K562 (cell line): ENCODE data around the gene NUAK2. TPM values are rescaled to one million over a fixed set of nuclear protein-coding genes. Genes with fewer than 3 reads are reported as not detected.

Experiments used
- ATAC-seq: fragments of 200-7000 bp; cut with Tn5 transposase; 3 replicates; pipeline ENCODE4 v1.9.1; 2020; ENCODE audit warnings: moderate library complexity
- BruUV-seq: library from RNA; stranded (reverse); fragments of 400-500 nt; replicated peaks from 2 replicates; lab custom pipeline; 2021; lab: Mats Ljungman, UMichigan
- CTCF ChIA-PET: fragments of 300-600 bp; formaldehyde crosslinking; extraction: SDS; loops from one replicate; lab custom pipeline; 2021; ENCODE audit warnings: low intra/inter-chr PET ratio; lab: Yijun Ruan, JAX
- POLR2A ChIA-PET: fragments of 300-600, 350-650 bp; sonication (Branson Sonifier 250); formaldehyde crosslinking; extraction: SDS; loops from one replicate; lab custom pipeline; 2021; ENCODE audit warnings: antibody characterized with exemption, inconsistent platforms; lab: Yijun Ruan, JAX
- DNase-seq, 4 experiments: peaks; one replicate each; pipeline versions ENCODE4 v3.0.0 to v3.0.0-alpha.2; 2011 to 2018; ENCODE audit warnings: low spot score in 3 of 4, mixed read lengths in 3 of 4; ENCODE audit errors: extremely low read depth in 1 of 4
- FAIRE-seq: peaks from 2 replicates; lab custom pipeline; 2011; peaks lifted over from hg19 to GRCh38; lab: Jason Lieb, UNC
- H2AFZ ChIP-seq: 2 replicates; pipeline ENCODE4 v1.6.0; 2011; ENCODE audit warnings: low read depth, low read length, control low read depth, inconsistent platforms
- H3K27ac ChIP-seq: fragments of 200-600 bp; 3 replicates; pipeline ENCODE4 v1.8.0; 2011; ENCODE audit warnings: low read depth, mild to moderate bottlenecking, control low read depth, inconsistent platforms, low read length, moderate library complexity, mixed read lengths; ENCODE audit errors: extremely low read depth
- H3K27me3 ChIP-seq, 2 experiments: fragments of 300-600 bp in 1 of 2; 2 replicates in 1 of 2; 3 replicates in 1 of 2; pipeline versions ENCODE4 v1.6.0 to v1.8.0; 2011; ENCODE audit warnings: inconsistent platforms in 2 of 2, low read length in 2 of 2, mild to moderate bottlenecking in 1 of 2, mixed read lengths in 1 of 2, moderate library complexity in 1 of 2; ENCODE audit not compliant: control insufficient read depth in 2 of 2, insufficient read depth in 2 of 2
- H3K36me3 ChIP-seq: fragments of 300-600 bp; 3 replicates; pipeline ENCODE4 v1.8.0; 2011; ENCODE audit warnings: mild to moderate bottlenecking, low read length, inconsistent platforms; ENCODE audit not compliant: control insufficient read depth, insufficient read depth
- H3K4me1 ChIP-seq, 2 experiments: fragments of 200-600 bp in 1 of 2; replicated peaks in 1 of 2; 2 replicates in 1 of 2; 3 replicates in 1 of 2; pipeline versions ENCODE4 v1.5.1 to v1.8.0; 2011; ENCODE audit warnings: inconsistent platforms in 2 of 2, low read length in 2 of 2, mild to moderate bottlenecking in 1 of 2, mixed read lengths in 1 of 2, moderate library complexity in 1 of 2; ENCODE audit not compliant: control insufficient read depth in 2 of 2, insufficient read depth in 2 of 2
- H3K4me2 ChIP-seq: 2 replicates; pipeline ENCODE4 v1.6.1; 2011; ENCODE audit warnings: low read length, control low read depth, inconsistent platforms, mixed read lengths; ENCODE audit not compliant: insufficient read depth
- H3K4me3 ChIP-seq: fragments of 200-600 bp; sonication (generic), shearing (Covaris generic); 2 replicates; pipeline ENCODE4 v1.5.1; 2016; ENCODE audit warnings: control low read depth, inconsistent platforms
- H3K79me2 ChIP-seq: fragments of 200-600 bp; 3 replicates; pipeline ENCODE4 v1.8.0; 2011; ENCODE audit warnings: low read length, inconsistent platforms; ENCODE audit not compliant: control insufficient read depth, insufficient read depth
- H3K9ac ChIP-seq, 2 experiments: 2 replicates each; pipeline versions ENCODE4 v1.6.0 to v1.6.1; 2011; ENCODE audit warnings: low read depth in 2 of 2, low read length in 2 of 2, control low read depth in 1 of 2, inconsistent platforms in 1 of 2, mild to moderate bottlenecking in 1 of 2, mixed read lengths in 1 of 2; ENCODE audit not compliant: insufficient read depth in 1 of 2
- H3K9me1 ChIP-seq: one replicate; pipeline ENCODE4 v1.6.0; 2011; ENCODE audit warnings: inconsistent platforms, mild to moderate bottlenecking, low read length, moderate library complexity; ENCODE audit not compliant: control insufficient read depth, insufficient read depth
- H3K9me3 ChIP-seq: replicated peaks from 2 replicates; pipeline ENCODE4 v1.5.1; 2011; ENCODE audit warnings: low read depth, low read length, inconsistent platforms; ENCODE audit not compliant: control insufficient read depth, insufficient read depth
- H4K20me1 ChIP-seq: replicated peaks from 2 replicates; pipeline ENCODE4 v1.6.1; 2011; ENCODE audit warnings: low read length, inconsistent platforms, mixed read lengths; ENCODE audit not compliant: control insufficient read depth, insufficient read depth
- CBFA2T2 ChIP-seq: fragments of 450-650 bp; conservative IDR thresholded peaks from 2 replicates; pipeline ENCODE4 v1.6.1; 2017; ENCODE audit warnings: mild to moderate bottlenecking
- CBFA2T3 ChIP-seq: fragments of 450-650 bp; IDR thresholded peaks from 2 replicates; pipeline ENCODE4 v1.6.1; 2017
- EHMT2 ChIP-seq: fragments of 450-650 bp; IDR thresholded peaks from 2 replicates; pipeline ENCODE4 v1.6.1; 2018; ENCODE audit warnings: antibody characterized with exemption
- KDM1A ChIP-seq, 2 experiments: fragments of 450-650 bp; IDR thresholded peaks; 2 replicates each; pipeline ENCODE4 v1.6.1; 2016; ENCODE audit warnings: mild to moderate bottlenecking in 2 of 2
- POLR2AphosphoS2 ChIP-seq: IDR thresholded peaks from 2 replicates; pipeline ENCODE4 v1.6.1; 2012; ENCODE audit warnings: low read length, improper control_type of control experiment
- TCF3 ChIP-seq: sonication (generic); formaldehyde crosslinking; IDR thresholded peaks from 2 replicates; pipeline ENCODE4 v1.4.0; 2020; ENCODE audit warnings: mild to moderate bottlenecking, missing genetic modification reagents
- TEAD4 ChIP-seq, 2 experiments: sonication (generic) in 1 of 2; formaldehyde crosslinking in 1 of 2; IDR thresholded peaks; 2 replicates each; pipeline versions ENCODE4 v1.6.1 to v1.8.0; 2012 to 2022; ENCODE audit warnings: borderline replicate concordance in 1 of 2, inconsistent platforms in 1 of 2, low read length in 1 of 2, mild to moderate bottlenecking in 1 of 2, missing genetic modification reagents in 1 of 2
- ZFP91 ChIP-seq: sonication (generic); formaldehyde crosslinking; IDR thresholded peaks from 2 replicates; pipeline ENCODE4 v1.8.0; 2022; ENCODE audit warnings: mild to moderate bottlenecking, missing genetic modification reagents
- WGBS: fragments of 100-300 bp; shearing (Covaris generic); methylation state at CpG from one replicate; pipeline ENCODE4 v1.1.6; 2016; ENCODE audit warnings: low coverage, mixed read lengths; ENCODE audit not compliant: insufficient coverage; ENCODE audit errors: missing lambda C conversion rate; 5-methylcytosine and 5-hydroxymethylcytosine counted together
- in situ Hi-C: fragments of 300-500 bp; cut with MboI; formaldehyde crosslinking; loops from 4 replicates; pipeline ENCODE4 v1.15.0; 2018; ENCODE audit warnings: inconsistent platforms, mixed read lengths
- intact Hi-C: fragments of 100-400 bp; cut with micrococcal nuclease; formaldehyde crosslinking; loops from 2 replicates; pipeline ENCODE4 v1.14.2; 2022
- polyA plus RNA-seq, 8 experiments: library from polyadenylated mRNA; depleted of rRNA in 4 of 8; stranded (reverse) in 5 of 8; unstranded in 3 of 8; fragments of >200 nt; fragmentation: Nextera tagmentation in 2 of 8; fragmentation: Illumina TruSeq in 1 of 8; extraction: Ambion mirVana in 2 of 8; extraction: Trizol in 1 of 8; gene quantifications; 2 replicates each; pipeline versions ENCODE4 v1.2.1 to v1.2.3, GENCODE V29; 2011 to 2014; ENCODE audit warnings: inconsistent platforms in 1 of 8, missing spikeins in 1 of 8
- total RNA-seq, 7 experiments: library from RNA; depleted of rRNA in 6 of 7; stranded (reverse); fragments of >200 nt in 6 of 7; fragmentation: Illumina TruSeq in 2 of 7; extraction: Trizol in 2 of 7; gene quantifications; 2 replicates each; pipeline versions ENCODE4 v1.2.1 to v1.2.3, GENCODE V29; 2011 to 2021; ENCODE audit warnings: low replicate concordance in 1 of 7

The NUAK2 gene
- total and polyA plus RNA-seq, 9 of the 15 experiments (the other 6 are each of a cell fraction or from before 2014, with no cell fraction given) = 0.04 to 0.44 (median 0.14) TPM

GRCh38 chr1:205365945-205366463 lies 44.5 kb upstream of the NUAK2 start:
- CTCF ChIA-PET = no interaction called here
- POLR2A ChIA-PET = no interaction called here
- Histone ChIP-seq H3K79me2 (no peaks in the 10 kb centered on the region), H3K4me2 (no peak overlapping the region), H3K36me3 (no peaks in the 10 kb centered on the region), H3K9me3 (no peaks in the 10 kb centered on the region), H3K4me3 (no peak overlapping the region), H3K4me1 (no peaks in the 10 kb centered on the region), H3K9me1 (no peaks in the 10 kb centered on the region), H3K27me3 (peaks cover 22 to 43% of the 10 kb centered on the region in 2 experiments), H3K9ac (no peak overlapping the region), H3K27ac (no peak overlapping the region), H2AFZ (no peak overlapping the region), H4K20me1 (peaks cover 4% of the 10 kb centered on the region)
- BruUV-seq = no TSS peak
- intact Hi-C loops (no loop called here), in situ Hi-C loops (no loop called here)
- ATAC-seq (no peak), DNase-seq (peak in 1 of 4 experiments; percentile 19), FAIRE-seq (no peak)
- 1% methylated on average over 8 of the region's 8 CpGs for WGBS
- no peak for TF ChIP-seq EHMT2
- peak; percentile 48 to 51; a peak in 2 of 4 replicates for TF ChIP-seq KDM1A (IDR thresholded peaks at IDR 0.05)
- no peak for TF ChIP-seq ZFP91 (CRISPR knock-in tag)
- TF ChIP-seq CBFA2T2 = 0 out of 2 replicates have a peak, but pooled peaks have one; percentile 11
- TF ChIP-seq CBFA2T3 = peak; percentile 57
- no peak for TF ChIP-seq POLR2AphosphoS2
- peak; percentile 35; the same call in 1 of the 2 replicates for TF ChIP-seq TCF3
- 0 out of 2 replicates have a peak, but pooled peaks have one; percentile 12 for TF ChIP-seq TEAD4 (IDR thresholded peaks at IDR 0.05; ENCODE audit: low read length)
- no peak for TF ChIP-seq TEAD4 (CRISPR knock-in tag; IDR thresholded peaks at IDR 0.05; ENCODE audit: borderline replicate concordance)
